HCT116 (cell line): ENCODE data around the gene ZCCHC10. TPM values are rescaled to one million over a fixed set of nuclear protein-coding genes. Genes with fewer than 3 reads are reported as not detected.
"Not testable (repeated sequence)": the region's sequence is repeated elsewhere in the genome, so short reads cannot be mapped to it uniquely, and the experiment has no call there.

Source experiments
- ATAC-seq: fragments of 200-7000 bp; cut with Tn5 transposase; 2 replicates; pipeline ENCODE4 v1.9.1; 2020; ENCODE audit warnings: mild to moderate bottlenecking, moderate library complexity
- BruUV-seq: library from RNA; stranded (reverse); fragments of 400-500 nt; replicated peaks from 2 replicates; lab custom pipeline; 2021; lab: Mats Ljungman, UMichigan
- CTCF ChIA-PET: fragments of 300-600 bp; sonication (Branson Sonifier 250); formaldehyde crosslinking; loops from one replicate; lab custom pipeline; 2021; ENCODE audit warnings: antibody characterized with exemption; lab: Charles Lee
- POLR2A ChIA-PET: fragments of 300-600, 350-600 bp; sonication (Branson Sonifier 250); formaldehyde crosslinking; loops from one replicate; lab custom pipeline; 2021; ENCODE audit warnings: antibody characterized with exemption; lab: Charles Lee
- RAD21 ChIA-PET, 2 experiments: fragments of 300-600 bp; sonication (Branson Sonifier 250); formaldehyde crosslinking; loops; one replicate each; lab custom pipeline; 2023; ENCODE audit warnings: low total read pairs in 2 of 2; ENCODE audit not compliant: uncharacterized antibody in 2 of 2, unreplicated experiment in 2 of 2, low non-redundant PET in 1 of 2; lab: Charles Lee
- DNase-seq: peaks from one replicate; pipeline ENCODE4 v3.0.0-alpha.2; 2010; ENCODE audit warnings: low read depth, low spot score
- H2AFZ ChIP-seq: fragments of 200-600 bp; shearing (Covaris generic), sonication (generic); 2 replicates; pipeline ENCODE4 v1.6.1; 2017; ENCODE audit warnings: low read depth, mixed run types, mixed read lengths, antibody characterized with exemption, low read length; ENCODE audit not compliant: poor library complexity, severe bottlenecking
- H3K27ac ChIP-seq: 2 replicates; pipeline ENCODE4 v1.5.1; 2012; ENCODE audit warnings: low read depth, low read length
- H3K27me3 ChIP-seq: fragments of 200-600 bp; sonication (generic); 2 replicates; pipeline ENCODE4 v1.6.1; 2016; ENCODE audit warnings: mixed run types, low read length, mixed read lengths; ENCODE audit not compliant: insufficient read depth
- H3K36me3 ChIP-seq, 2 experiments: fragments of 200-500 bp in 1 of 2; fragments of 200-600 bp in 1 of 2; sonication (Bioruptor generic) in 1 of 2; sonication (generic) in 1 of 2; 2 replicates each; pipeline versions ENCODE4 v1.5.1 to v1.6.1; 2014 to 2016; ENCODE audit warnings: low read length in 2 of 2, inconsistent platforms in 1 of 2, mixed read lengths in 1 of 2, mixed run types in 1 of 2; ENCODE audit not compliant: insufficient read depth in 2 of 2, control insufficient read depth in 1 of 2
- H3K4me1 ChIP-seq, 2 experiments: fragments of 200-600 bp in 1 of 2; sonication (generic) in 1 of 2; 2 replicates each; pipeline versions ENCODE4 v1.5.1 to v1.6.1; 2012 to 2017; ENCODE audit warnings: low read length in 2 of 2, inconsistent platforms in 1 of 2, mild to moderate bottlenecking in 1 of 2, mixed read lengths in 1 of 2, mixed run types in 1 of 2, moderate library complexity in 1 of 2; ENCODE audit not compliant: insufficient read depth in 2 of 2, control insufficient read depth in 1 of 2
- H3K4me2 ChIP-seq: fragments of 200-600 bp; sonication (generic); 2 replicates; pipeline ENCODE4 v1.6.1; 2017; ENCODE audit warnings: mixed run types, low read length, mixed read lengths
- H3K4me3 ChIP-seq, 2 experiments: fragments of 200-600 bp in 1 of 2; sonication (generic) in 1 of 2; replicated peaks in 1 of 2; 2 replicates each; pipeline ENCODE4 v1.5.1; 2011 to 2016; ENCODE audit warnings: low read length in 2 of 2, control low read depth in 1 of 2, low read depth in 1 of 2, mild to moderate bottlenecking in 1 of 2, mixed read lengths in 1 of 2, mixed run types in 1 of 2
- H3K79me2 ChIP-seq: fragments of 200-600 bp; sonication (generic); 2 replicates; pipeline ENCODE4 v1.6.1; 2017; ENCODE audit warnings: mild to moderate bottlenecking, mixed run types, low read length, moderate library complexity, mixed read lengths; ENCODE audit not compliant: insufficient read depth
- H3K9ac ChIP-seq: fragments of 200-600 bp; sonication (generic); 2 replicates; pipeline ENCODE4 v1.6.1; 2016; ENCODE audit warnings: low read length, mixed read lengths
- H3K9me2 ChIP-seq: fragments of 200-600 bp; sonication (generic), shearing (Covaris generic); 2 replicates; pipeline ENCODE4 v1.6.1; 2017; ENCODE audit warnings: mixed run types, mild to moderate bottlenecking, moderate library complexity; ENCODE audit not compliant: insufficient read depth
- H3K9me3 ChIP-seq, 2 experiments: fragments of 200-500 bp in 1 of 2; fragments of 200-600 bp in 1 of 2; sonication (Bioruptor generic) in 1 of 2; sonication (generic) in 1 of 2; 2 replicates each; pipeline ENCODE4 v1.6.1; 2014 to 2017; ENCODE audit warnings: low read length in 2 of 2, mixed read lengths in 2 of 2, inconsistent platforms in 1 of 2, low read depth in 1 of 2, mild to moderate bottlenecking in 1 of 2, mixed run types in 1 of 2, moderate library complexity in 1 of 2; ENCODE audit not compliant: control insufficient read depth in 1 of 2, insufficient read depth in 1 of 2
- H4K20me1 ChIP-seq: fragments of 200-600 bp; sonication (generic), shearing (Covaris generic); 2 replicates; pipeline ENCODE4 v1.6.1; 2017; ENCODE audit warnings: mixed run types, mild to moderate bottlenecking, moderate library complexity; ENCODE audit not compliant: insufficient read depth
- CBX3 ChIP-seq: IDR thresholded peaks from 2 replicates; pipeline ENCODE4 v1.6.1; 2012; ENCODE audit warnings: low read depth
- CEBPB ChIP-seq: IDR thresholded peaks from 2 replicates; pipeline ENCODE4 v1.6.1; 2012; ENCODE audit warnings: low read depth
- CTCF ChIP-seq, 3 experiments: fragments of 200-600 bp in 1 of 3; sonication (generic) in 1 of 3; IDR thresholded peaks in 2 of 3; conservative IDR thresholded peaks in 1 of 3; 2 replicates each; pipeline ENCODE4 v1.5.1; 2012 to 2017; ENCODE audit warnings: low read depth in 2 of 3, low read length in 2 of 3, antibody characterized with exemption in 1 of 3, borderline replicate concordance in 1 of 3, control low read depth in 1 of 3, mild to moderate bottlenecking in 1 of 3, mixed read lengths in 1 of 3, mixed run types in 1 of 3, moderate library complexity in 1 of 3; ENCODE audit not compliant: insufficient read depth in 1 of 3
- ELF1 ChIP-seq: IDR thresholded peaks from 2 replicates; pipeline ENCODE4 v1.6.1; 2012; ENCODE audit warnings: low read depth, borderline replicate concordance
- EZH2 ChIP-seq: fragments of 200-600 bp; sonication (generic); IDR thresholded peaks from 2 replicates; pipeline ENCODE4 v1.6.1; 2017; ENCODE audit warnings: antibody characterized with exemption, mixed run types
- EZH2phosphoT487 ChIP-seq: fragments of 200-600 bp; IDR thresholded peaks from 2 replicates; pipeline ENCODE4 v1.6.1; 2018; ENCODE audit warnings: antibody characterized with exemption, borderline replicate concordance
- FOSL1 ChIP-seq: IDR thresholded peaks from 2 replicates; pipeline ENCODE4 v1.6.1; 2012; ENCODE audit warnings: low read depth
- JUND ChIP-seq: IDR thresholded peaks from 2 replicates; pipeline ENCODE4 v1.6.1; 2012
- MAX ChIP-seq: IDR thresholded peaks from 2 replicates; pipeline ENCODE4 v1.6.1; 2012
- POLR2A ChIP-seq: IDR thresholded peaks from 2 replicates; pipeline ENCODE4 v1.7.0; 2011; ENCODE audit warnings: borderline replicate concordance; ENCODE audit not compliant: insufficient read depth, insufficient read length; ENCODE audit errors: extremely low read depth
- POLR2AphosphoS5 ChIP-seq: IDR thresholded peaks from 2 replicates; pipeline ENCODE4 v1.6.1; 2011; ENCODE audit warnings: mild to moderate bottlenecking, low read depth, low read length, moderate library complexity
- SIN3A ChIP-seq: IDR thresholded peaks from 2 replicates; pipeline ENCODE4 v1.6.1; 2012; ENCODE audit warnings: low read depth
- SRF ChIP-seq: IDR thresholded peaks from 2 replicates; pipeline ENCODE4 v1.6.1; 2012; ENCODE audit warnings: low read depth
- TCF7L2 ChIP-seq: IDR thresholded peaks from 2 replicates; pipeline ENCODE4 v1.7.0; 2011; ENCODE audit warnings: borderline replicate concordance, inconsistent platforms; ENCODE audit not compliant: insufficient read depth, insufficient read length; ENCODE audit errors: extremely low read depth
- YY1 ChIP-seq: IDR thresholded peaks from 2 replicates; pipeline ENCODE4 v1.6.1; 2011; ENCODE audit warnings: low read length, low read depth, moderate library complexity, mild to moderate bottlenecking; ENCODE audit not compliant: insufficient replicate concordance; ENCODE audit errors: extremely low read depth
- ZBTB33 ChIP-seq: IDR thresholded peaks from 2 replicates; pipeline ENCODE4 v1.6.1; 2011; ENCODE audit warnings: mild to moderate bottlenecking, low read length, moderate library complexity; ENCODE audit not compliant: insufficient replicate concordance; ENCODE audit errors: extremely low read depth
- ZFX ChIP-seq: fragments of 450-650 bp; IDR thresholded peaks from 2 replicates; pipeline ENCODE4 v1.6.1; 2017
- ZNF274 ChIP-seq: fragments of 200-500 bp; sonication (Bioruptor generic); IDR thresholded peaks from 2 replicates; pipeline ENCODE4 v1.6.1; 2014; ENCODE audit warnings: mild to moderate bottlenecking, low read depth, low read length, inconsistent platforms
- intact Hi-C: fragments of 100-400 bp; cut with micrococcal nuclease; formaldehyde crosslinking; loops from 2 replicates; pipeline ENCODE4 v1.10.0; 2022
- total RNA-seq: library from RNA; stranded (reverse); gene quantifications from one replicate; pipeline ENCODE4 v1.2.1, GENCODE V29; 2021; ENCODE audit not compliant: unreplicated experiment

The ZCCHC10 gene
- total RNA-seq, 1 experiment from 2014 or later, result 19.2 TPM

- Histone ChIP-seq H4K20me1 (no peaks in the 10 kb centered on the region), H3K4me1 (peaks cover 17 to 21% of the 10 kb centered on the region in 2 experiments), H3K4me3 (no peak overlapping the region), H3K9me3 (no peaks in the 10 kb centered on the region), H3K79me2 (peaks cover 20% of the 10 kb centered on the region), H2AFZ (no peak overlapping the region), H3K36me3 (peaks cover 0 to 3% of the 10 kb centered on the region in 2 experiments; a peak in 1 of 4 replicates), H3K27me3 (no peaks in the 10 kb centered on the region), H3K4me2 (no peak overlapping the region), H3K9ac (no peak overlapping the region), H3K9me2 (no peaks in the 10 kb centered on the region), H3K27ac (no peak overlapping the region)
- no TSS peak for BruUV-seq
- intact Hi-C loops, result no loop called here
- TF ChIP-seq TCF7L2, result no peak
- TF ChIP-seq EZH2, result no peak
- TF ChIP-seq MAX, result no peak
- TF ChIP-seq CTCF (IDR thresholded peaks at IDR 0.05 in 2 of 3, conservative IDR thresholded peaks at IDR 0.05 in 1 of 3; ENCODE audit: borderline replicate concordance in 1 of 3, insufficient read depth in 1 of 3, low read depth in 2 of 3, low read length in 2 of 3), result no peak
- no peak for TF ChIP-seq SIN3A
- TF ChIP-seq ZBTB33, result no peak
- TF ChIP-seq CBX3, result no peak
- no peak for TF ChIP-seq EZH2phosphoT487
- no peak for TF ChIP-seq ZNF274
- no peak for TF ChIP-seq CEBPB
- TF ChIP-seq JUND, result no peak
- no peak for TF ChIP-seq SRF
- TF ChIP-seq ZFX, result no peak
- no peak for TF ChIP-seq POLR2A
- TF ChIP-seq YY1, result no peak
- TF ChIP-seq ELF1, result no peak
- TF ChIP-seq FOSL1, result no peak
- no peak for TF ChIP-seq POLR2AphosphoS5
- no peak for ATAC-seq
- CTCF ChIA-PET, result no interaction called here
- DNase-seq, result no peak
- POLR2A ChIA-PET, result no interaction called here
- RAD21 ChIA-PET, result no interaction called here
Measured at GRCh38 chr5:133047404-133047803, 21.1 kb upstream of the ZCCHC10 start.

GRCh38 chr5:133046560-133046959 lies 20.2 kb upstream of the ZCCHC10 start:
- DNase-seq, intact Hi-C loops, H3K9me3 ChIP-seq, BruUV-seq, POLR2A ChIA-PET, ATAC-seq, H3K4me3 ChIP-seq, CTCF ChIA-PET, H3K36me3 ChIP-seq, H3K4me2 ChIP-seq, H3K27ac ChIP-seq, H4K20me1 ChIP-seq, H3K9me2 ChIP-seq, H3K27me3 ChIP-seq, H3K9ac ChIP-seq, H2AFZ ChIP-seq, RAD21 ChIA-PET: not testable (repeated sequence)
- peaks cover 14% of the 10 kb centered on the region for H3K79me2 ChIP-seq
- H3K4me1 ChIP-seq, result peaks cover 21 to 29% of the 10 kb centered on the region in 2 experiments
